HG02623 (cell line): Measurements from ENCODE around the gene ZNF554.
"Not testable (repeated sequence)": the region's sequence is repeated elsewhere in the genome, so short reads cannot be mapped to it uniquely, and the experiment has no call there.

Experiments used
- ATAC-seq: cut with Tn5 transposase; IDR thresholded peaks from one replicate; pipeline ENCODE4 v1.9.1; 2021; ENCODE audit warnings: moderate library complexity; ENCODE audit not compliant: unreplicated experiment

The ZNF554 gene

GRCh38 chr19:2790557-2791271 is 29.0 kb upstream of the ZNF554 start:
- no peak for ATAC-seq

GRCh38 chr19:2791440-2791839 is 28.2 kb upstream of the ZNF554 start:
- no peak for ATAC-seq

- no peak for ATAC-seq
Observed at GRCh38 chr19:2791876-2792275, 27.8 kb upstream of the ZNF554 start.

- not testable (repeated sequence) for ATAC-seq
Observed at GRCh38 chr19:2792666-2793065, 27.0 kb upstream of the ZNF554 start.

GRCh38 chr19:2793126-2793525 is 26.5 kb upstream of the ZNF554 start:
- no peak for ATAC-seq

- ATAC-seq, result no peak
Observed at GRCh38 chr19:2793577-2793976, 26.1 kb upstream of the ZNF554 start.

GRCh38 chr19:2795827-2796658 is 23.6 kb upstream of the ZNF554 start:
- ATAC-seq, result no peak

- ATAC-seq, result no peak
Observed at GRCh38 chr19:2796659-2797266, 22.9 kb upstream of the ZNF554 start.

GRCh38 chr19:2797280-2797679 is 22.4 kb upstream of the ZNF554 start:
- ATAC-seq, result no peak

GRCh38 chr19:2798158-2798685 is 21.4 kb upstream of the ZNF554 start:
- no peak for ATAC-seq

- ATAC-seq, result no peak
Observed at GRCh38 chr19:2798733-2799132, 20.9 kb upstream of the ZNF554 start.

GRCh38 chr19:2799273-2800020 is 20.2 kb upstream of the ZNF554 start:
- ATAC-seq, result no peak

- ATAC-seq, result no peak
Observed at GRCh38 chr19:2800506-2800905, 19.2 kb upstream of the ZNF554 start.

GRCh38 chr19:2802826-2803225 is 16.8 kb upstream of the ZNF554 start:
- no peak for ATAC-seq

- no peak for ATAC-seq
Observed at GRCh38 chr19:2803486-2804155, 16.0 kb upstream of the ZNF554 start.

GRCh38 chr19:2804156-2805004 is 15.3 kb upstream of the ZNF554 start:
- ATAC-seq, result no peak

- no peak for ATAC-seq
Observed at GRCh38 chr19:2805261-2805900, 14.3 kb upstream of the ZNF554 start.

GRCh38 chr19:2805991-2806649 is 13.5 kb upstream of the ZNF554 start:
- ATAC-seq, result no peak
